Measurements from ENCODE around the gene BRINP1. TPM values are rescaled to one million over a fixed set of nuclear protein-coding genes. Genes with fewer than 3 reads are reported as not detected.

The BRINP1 gene
- total RNA-seq, 1 experiment from 2014 or later, result not detected

DNA sequence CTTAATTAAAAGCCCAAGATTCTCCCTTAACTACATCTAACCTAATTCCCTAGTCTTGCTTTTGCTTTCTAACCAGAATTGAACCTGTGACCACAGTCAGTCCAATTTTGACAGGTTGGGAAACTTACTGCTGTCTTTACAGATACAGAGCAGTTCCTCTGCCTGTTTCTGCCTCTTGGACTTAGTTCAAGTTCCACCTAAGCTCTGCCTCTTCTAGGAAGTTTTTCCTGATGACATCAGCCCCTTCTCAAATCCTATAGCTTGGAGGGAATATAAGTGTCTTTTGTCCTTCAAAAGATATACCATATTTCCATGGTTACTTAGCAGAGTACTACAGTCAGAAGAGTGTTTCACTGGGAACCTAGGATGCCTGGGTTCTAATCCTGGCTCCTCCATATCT is 31.7 kb downstream of the BRINP1 start:
- in situ Hi-C loops (cut with HindIII; ENCODE audit: low pct_unique_long_range_greater_than_20kb, low sequenced_read_pairs) (no loop called here), intact Hi-C loops (cut with micrococcal nuclease; ENCODE audit: unreplicated experiment) (no loop called here)
- TF ChIP-seq, protein P1, sequence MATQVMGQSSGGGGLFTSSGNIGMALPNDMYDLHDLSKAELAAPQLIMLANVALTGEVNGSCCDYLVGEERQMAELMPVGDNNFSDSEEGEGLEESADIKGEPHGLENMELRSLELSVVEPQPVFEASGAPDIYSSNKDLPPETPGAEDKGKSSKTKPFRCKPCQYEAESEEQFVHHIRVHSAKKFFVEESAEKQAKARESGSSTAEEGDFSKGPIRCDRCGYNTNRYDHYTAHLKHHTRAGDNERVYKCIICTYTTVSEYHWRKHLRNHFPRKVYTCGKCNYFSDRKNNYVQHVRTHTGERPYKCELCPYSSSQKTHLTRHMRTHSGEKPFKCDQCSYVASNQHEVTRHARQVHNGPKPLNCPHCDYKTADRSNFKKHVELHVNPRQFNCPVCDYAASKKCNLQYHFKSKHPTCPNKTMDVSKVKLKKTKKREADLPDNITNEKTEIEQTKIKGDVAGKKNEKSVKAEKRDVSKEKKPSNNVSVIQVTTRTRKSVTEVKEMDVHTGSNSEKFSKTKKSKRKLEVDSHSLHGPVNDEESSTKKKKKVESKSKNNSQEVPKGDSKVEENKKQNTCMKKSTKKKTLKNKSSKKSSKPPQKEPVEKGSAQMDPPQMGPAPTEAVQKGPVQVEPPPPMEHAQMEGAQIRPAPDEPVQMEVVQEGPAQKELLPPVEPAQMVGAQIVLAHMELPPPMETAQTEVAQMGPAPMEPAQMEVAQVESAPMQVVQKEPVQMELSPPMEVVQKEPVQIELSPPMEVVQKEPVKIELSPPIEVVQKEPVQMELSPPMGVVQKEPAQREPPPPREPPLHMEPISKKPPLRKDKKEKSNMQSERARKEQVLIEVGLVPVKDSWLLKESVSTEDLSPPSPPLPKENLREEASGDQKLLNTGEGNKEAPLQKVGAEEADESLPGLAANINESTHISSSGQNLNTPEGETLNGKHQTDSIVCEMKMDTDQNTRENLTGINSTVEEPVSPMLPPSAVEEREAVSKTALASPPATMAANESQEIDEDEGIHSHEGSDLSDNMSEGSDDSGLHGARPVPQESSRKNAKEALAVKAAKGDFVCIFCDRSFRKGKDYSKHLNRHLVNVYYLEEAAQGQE (IDR thresholded peaks at IDR 0.05; ENCODE audit: insufficient read depth in 1 of 2, low read depth in 2 of 2, low read length in 1 of 2), result no peak
- TF ChIP-seq, protein P2, sequence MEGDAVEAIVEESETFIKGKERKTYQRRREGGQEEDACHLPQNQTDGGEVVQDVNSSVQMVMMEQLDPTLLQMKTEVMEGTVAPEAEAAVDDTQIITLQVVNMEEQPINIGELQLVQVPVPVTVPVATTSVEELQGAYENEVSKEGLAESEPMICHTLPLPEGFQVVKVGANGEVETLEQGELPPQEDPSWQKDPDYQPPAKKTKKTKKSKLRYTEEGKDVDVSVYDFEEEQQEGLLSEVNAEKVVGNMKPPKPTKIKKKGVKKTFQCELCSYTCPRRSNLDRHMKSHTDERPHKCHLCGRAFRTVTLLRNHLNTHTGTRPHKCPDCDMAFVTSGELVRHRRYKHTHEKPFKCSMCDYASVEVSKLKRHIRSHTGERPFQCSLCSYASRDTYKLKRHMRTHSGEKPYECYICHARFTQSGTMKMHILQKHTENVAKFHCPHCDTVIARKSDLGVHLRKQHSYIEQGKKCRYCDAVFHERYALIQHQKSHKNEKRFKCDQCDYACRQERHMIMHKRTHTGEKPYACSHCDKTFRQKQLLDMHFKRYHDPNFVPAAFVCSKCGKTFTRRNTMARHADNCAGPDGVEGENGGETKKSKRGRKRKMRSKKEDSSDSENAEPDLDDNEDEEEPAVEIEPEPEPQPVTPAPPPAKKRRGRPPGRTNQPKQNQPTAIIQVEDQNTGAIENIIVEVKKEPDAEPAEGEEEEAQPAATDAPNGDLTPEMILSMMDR (IDR thresholded peaks at IDR 0.05), result no peak
- TF ChIP-seq TCF7L2 (IDR thresholded peaks at IDR 0.05; ENCODE audit: low read depth, low read length) (no peak), POLR2AphosphoS5 (IDR thresholded peaks at IDR 0.05; ENCODE audit: low read depth, low read length) (no peak), SIN3A (IDR thresholded peaks at IDR 0.05; ENCODE audit: borderline replicate concordance, insufficient read depth, low read depth, low read length) (no peak)
- H3K4me3 ChIP-seq (ENCODE audit: low read depth in 2 of 2, low read length in 2 of 2), result no peak overlapping the region
- no peak for DNase-seq (ENCODE audit: low read depth, low spot score)
- H3K9me3 ChIP-seq (ENCODE audit: control insufficient read depth, insufficient read depth, low read depth, low read length), result no peaks in the 10 kb centered on the region
- no peaks in the 10 kb centered on the region for H3K36me3 ChIP-seq (ENCODE audit: control insufficient read depth, insufficient read depth, low read length)
- no peaks in the 10 kb centered on the region for H3K4me1 ChIP-seq (ENCODE audit: control insufficient read depth, insufficient read depth, low read length)
- no peaks in the 10 kb centered on the region for H3K27me3 ChIP-seq (ENCODE audit: control insufficient read depth, insufficient read depth, low read length)
- POLR2A ChIA-PET, result no interaction called here
- CTCF ChIA-PET, result no interaction called here
- BruUV-seq (replicated peaks), result no TSS peak
- no peak for ATAC-seq
- no peak overlapping the region for H3K27ac ChIP-seq (ENCODE audit: low read length)

DNA sequence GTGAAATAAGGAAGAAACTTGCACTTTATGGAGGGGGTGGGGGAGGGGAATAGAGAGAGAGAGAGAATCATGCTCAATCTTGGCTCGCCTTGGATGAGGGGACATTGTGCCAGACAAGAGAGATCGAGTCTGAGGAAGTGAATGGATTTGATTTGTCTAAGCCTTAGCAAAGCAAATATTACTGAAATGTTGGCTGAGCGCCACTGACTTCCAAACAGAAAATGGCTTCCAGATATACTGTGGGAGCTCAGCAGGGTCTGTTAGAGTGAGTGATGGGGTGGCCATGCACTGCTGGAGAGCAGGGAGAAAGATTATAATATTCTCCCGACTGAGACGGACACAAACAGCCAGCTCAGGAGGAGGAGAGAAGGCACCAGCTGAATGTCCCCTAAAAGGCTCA is 34.5 kb downstream of the BRINP1 start:
- no TSS peak for BruUV-seq (replicated peaks)
- intact Hi-C loops (cut with micrococcal nuclease; ENCODE audit: unreplicated experiment) (no loop called here), in situ Hi-C loops (cut with HindIII; ENCODE audit: low pct_unique_long_range_greater_than_20kb, low sequenced_read_pairs) (no loop called here)
- DNase-seq (ENCODE audit: low read depth, low spot score) (no peak), ATAC-seq (no peak)
- Histone ChIP-seq H3K27me3 (ENCODE audit: control insufficient read depth, insufficient read depth, low read length) (no peaks in the 10 kb centered on the region), H3K27ac (ENCODE audit: low read length) (no peak overlapping the region), H3K4me3 (ENCODE audit: low read depth in 2 of 2, low read length in 2 of 2) (no peak overlapping the region), H3K4me1 (ENCODE audit: control insufficient read depth, insufficient read depth, low read length) (no peaks in the 10 kb centered on the region), H3K9me3 (ENCODE audit: control insufficient read depth, insufficient read depth, low read depth, low read length) (no peaks in the 10 kb centered on the region), H3K36me3 (ENCODE audit: control insufficient read depth, insufficient read depth, low read length) (no peaks in the 10 kb centered on the region)
- CTCF ChIA-PET, result no interaction called here
- TF ChIP-seq POLR2AphosphoS5 (IDR thresholded peaks at IDR 0.05; ENCODE audit: low read depth, low read length) (no peak), TCF7L2 (IDR thresholded peaks at IDR 0.05; ENCODE audit: low read depth, low read length) (no peak), SIN3A (IDR thresholded peaks at IDR 0.05; ENCODE audit: borderline replicate concordance, insufficient read depth, low read depth, low read length) (no peak)
- TF ChIP-seq, protein P2 (IDR thresholded peaks at IDR 0.05), result no peak
- TF ChIP-seq, protein P1 (IDR thresholded peaks at IDR 0.05; ENCODE audit: insufficient read depth in 1 of 2, low read depth in 2 of 2, low read length in 1 of 2), result no peak
- POLR2A ChIA-PET, result no interaction called here

Measured in Panc1 (cell line).